ENCODE measurements around the gene L3MBTL2. TPM values are rescaled to one million over a fixed set of nuclear protein-coding genes. Genes with fewer than 3 reads are reported as not detected.
"Not testable (repeated sequence)": the region's sequence is repeated elsewhere in the genome, so short reads cannot be mapped to it uniquely, and the experiment has no call there.

L3MBTL2 gene
- total RNA-seq, 2 donors from 2014 or later: 15.4 to 19.0 TPM

GRCh38 chr22:41238570-41239442, 33.7 kb downstream of the L3MBTL2 start:
- intact Hi-C loops (cut with DNase I): no loop called here
- DNase-seq (ENCODE audit: low spot score): no peak

DNA sequence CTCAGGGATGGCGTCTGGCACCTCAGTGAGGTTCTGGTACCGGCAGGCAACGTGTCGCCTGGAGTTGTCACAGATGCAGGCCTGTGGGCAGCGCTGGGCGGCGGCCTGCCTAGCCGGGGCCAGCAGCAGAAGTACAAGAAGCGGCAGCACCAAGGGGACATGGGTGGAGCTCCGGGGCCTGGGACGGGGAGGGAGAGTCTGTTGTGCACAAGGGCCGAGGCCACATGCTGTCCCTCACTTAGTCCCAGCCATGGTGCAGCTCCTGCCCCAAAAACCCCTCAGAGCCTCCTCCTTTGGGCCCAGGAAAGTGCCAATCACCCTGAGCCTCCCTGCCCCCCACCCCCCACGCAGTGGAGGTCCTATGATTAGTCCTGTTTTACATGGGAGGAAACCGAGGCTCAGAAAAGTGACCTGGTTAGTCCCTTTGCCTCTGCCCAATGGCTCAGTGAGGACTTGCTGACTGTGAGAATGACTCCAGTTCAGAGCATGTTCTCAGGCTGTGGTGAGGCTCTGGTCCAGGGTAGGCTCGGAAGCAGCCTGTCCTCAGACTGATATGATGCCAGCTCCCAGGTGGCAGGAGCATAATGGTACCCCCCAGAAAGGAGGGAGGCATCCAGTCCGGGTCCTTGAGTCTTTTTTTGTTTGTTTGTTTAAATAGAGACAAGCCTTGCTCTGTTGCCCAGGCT, 34.5 kb downstream of the L3MBTL2 start:
- DNase-seq (ENCODE audit: low spot score): no peak
- intact Hi-C loops (cut with DNase I): no loop called here

DNA sequence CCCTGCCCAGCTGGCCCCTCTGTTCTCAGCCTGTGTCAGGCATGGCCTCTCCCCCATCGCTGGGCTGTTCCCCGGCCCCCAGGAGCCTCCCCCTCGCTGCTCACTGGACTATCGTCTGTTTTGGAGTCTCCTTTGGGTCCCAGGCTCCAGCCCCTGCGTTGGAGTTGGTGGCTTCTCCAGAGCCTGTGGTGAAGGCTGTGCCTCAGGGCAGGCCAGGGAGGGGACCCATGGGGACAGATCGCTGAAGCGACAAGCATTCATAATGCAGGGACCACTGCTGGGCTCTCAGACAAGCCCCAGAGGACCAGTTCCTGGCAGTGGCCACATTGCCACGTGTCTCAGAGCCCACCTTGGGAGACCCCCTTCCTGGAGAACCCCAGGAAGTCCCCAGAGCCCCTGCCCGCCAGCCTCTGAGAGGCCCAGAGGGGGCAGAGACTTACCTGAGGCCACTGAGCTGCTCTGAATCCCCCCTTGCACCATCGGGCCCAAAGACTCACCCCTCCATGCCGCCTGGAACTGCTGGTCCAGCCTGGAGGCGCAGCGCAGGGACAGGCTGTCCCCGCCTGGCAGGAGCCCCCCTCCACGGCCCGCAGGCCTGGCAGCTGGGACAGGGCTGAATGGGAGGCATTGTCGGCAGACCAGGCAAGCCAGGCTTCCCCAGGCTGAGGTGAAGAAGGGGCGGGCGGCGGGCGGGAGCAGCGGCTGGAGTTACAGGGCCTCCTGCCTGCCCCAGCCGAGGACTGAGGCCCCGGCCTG, 35.4 kb downstream of the L3MBTL2 start, which contains the start of gene CHADL:
Gene CHADL, minus strand, starts transcription at position 555 of the 756 bp plus-strand sequence. Its CDS starts 50 bp downstream, at position 505.
- DNase-seq (ENCODE audit: low spot score): no peak
- intact Hi-C loops (cut with DNase I): no loop called here

DNA sequence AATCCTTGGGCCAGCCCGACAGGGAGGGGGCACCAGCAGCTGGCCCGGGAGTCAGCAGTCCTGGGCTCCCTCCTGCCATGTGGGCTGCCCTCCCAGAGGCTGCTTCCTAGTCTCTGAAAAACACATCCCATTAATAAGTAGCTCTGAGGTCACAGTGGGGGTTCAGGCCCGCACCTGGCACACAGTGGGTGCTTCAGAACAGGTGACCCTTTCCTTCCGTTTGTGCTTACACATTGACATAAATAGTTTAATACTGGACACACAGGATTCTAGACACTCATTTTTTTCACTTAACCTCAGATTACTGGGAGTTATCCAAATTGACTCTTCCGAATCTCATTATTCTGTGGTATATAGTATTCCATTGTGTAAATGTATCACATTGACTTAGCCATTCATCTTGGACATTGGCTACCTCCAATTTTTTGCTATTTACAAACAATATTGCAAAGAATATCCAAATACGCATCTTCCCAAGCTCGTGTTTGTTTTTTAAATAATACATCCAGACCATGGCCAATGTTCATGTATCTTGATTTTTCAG, 36.1 kb downstream of the L3MBTL2 start:
- intact Hi-C loops (cut with DNase I): no loop called here
- DNase-seq (ENCODE audit: low spot score): no peak

DNA sequence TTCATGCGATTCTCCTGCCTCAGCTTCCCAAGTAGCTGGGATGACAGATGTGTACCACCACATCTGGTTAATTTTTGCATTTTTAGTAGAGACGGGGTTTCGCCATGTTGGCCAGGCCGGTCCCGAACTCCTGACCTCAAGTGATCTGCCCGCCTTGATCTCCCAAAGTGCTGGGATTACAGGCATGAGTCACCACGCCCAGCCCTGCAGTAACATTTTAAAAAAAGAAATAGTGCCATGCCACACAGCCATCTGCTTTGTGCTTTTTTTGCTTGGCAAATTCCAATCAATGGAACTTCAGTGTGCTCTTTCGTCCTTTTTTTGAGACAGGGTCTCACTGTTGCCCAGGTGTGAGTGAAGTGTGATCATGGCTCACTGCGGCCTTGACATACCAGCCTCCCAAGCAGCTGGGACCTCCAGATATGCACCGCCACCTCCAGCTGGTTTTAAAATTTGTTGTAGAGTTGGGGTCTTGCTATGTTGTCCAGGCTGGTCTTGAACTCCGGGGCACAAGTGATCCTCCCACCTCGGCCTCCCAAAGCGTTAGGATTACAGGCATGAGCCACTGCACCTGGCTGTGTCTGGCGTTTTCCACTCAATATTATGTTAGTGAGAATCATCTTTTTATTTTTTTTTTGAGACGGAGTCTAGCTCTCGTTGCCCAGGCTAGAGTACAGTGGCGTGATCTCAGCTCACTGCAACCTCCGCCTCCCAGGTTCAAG, 37.4 kb downstream of the L3MBTL2 start:
- intact Hi-C loops (cut with DNase I): no loop called here
- no peak for DNase-seq (ENCODE audit: low spot score)

GRCh38 chr22:41243361-41243760, 38.2 kb downstream of the L3MBTL2 start:
- DNase-seq (ENCODE audit: low spot score): no peak
- intact Hi-C loops (cut with DNase I): no loop called here

DNA sequence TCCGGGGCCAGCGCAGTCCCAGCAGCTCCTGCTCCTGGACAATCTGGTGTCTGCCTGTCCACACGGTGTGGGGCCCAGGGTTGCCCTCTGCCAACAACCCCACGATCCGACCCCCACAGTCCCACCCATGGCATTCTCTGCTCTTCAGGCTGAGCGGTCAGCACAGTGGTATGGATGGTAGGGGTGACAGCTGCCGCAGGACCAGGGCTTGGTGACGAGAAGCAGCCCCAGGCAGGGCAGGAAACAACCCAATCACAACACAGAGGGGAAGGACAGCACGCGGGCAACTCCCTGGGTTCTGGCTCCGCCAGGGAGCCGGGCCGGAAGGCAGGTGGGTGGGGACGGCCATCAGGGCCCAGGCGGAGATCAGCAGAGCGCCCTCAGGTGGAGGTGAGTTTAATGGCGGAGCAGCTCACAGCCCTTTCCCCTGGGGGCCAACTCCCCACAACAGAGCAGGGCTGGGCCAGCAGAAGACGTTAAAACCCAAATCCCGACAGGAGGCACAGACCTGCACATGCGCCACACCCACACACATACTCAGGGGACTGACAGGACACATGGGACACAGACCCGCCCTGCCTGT, 40.9 kb downstream of the L3MBTL2 start:
- intact Hi-C loops (cut with DNase I): no loop called here

DNA sequence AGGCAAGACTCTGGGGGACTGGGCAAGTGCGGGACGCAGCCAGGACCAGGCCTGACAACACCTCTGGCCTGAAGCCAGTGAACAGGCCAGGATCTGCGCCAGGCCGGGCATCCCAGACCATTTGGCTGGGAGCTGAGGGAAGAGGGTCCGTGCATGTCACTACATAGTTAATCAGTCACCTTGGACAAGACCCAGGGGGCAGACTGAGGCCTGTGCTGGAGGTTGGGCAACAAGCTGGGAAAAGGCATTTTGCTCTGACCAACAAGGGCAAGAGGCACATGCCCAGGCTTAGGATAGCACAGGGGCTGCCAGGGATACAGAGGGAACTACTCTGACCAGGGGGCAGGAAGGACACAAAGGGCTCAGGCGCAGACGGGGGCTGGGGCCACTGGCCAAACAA, 42.6 kb downstream of the L3MBTL2 start:
- DNase-seq (ENCODE audit: low spot score): no peak
- intact Hi-C loops (cut with DNase I): no loop called here

More for the DNA sequence above, 40.9 kb downstream of the L3MBTL2 start:
- DNase-seq (ENCODE audit: low spot score): no peak

DNA sequence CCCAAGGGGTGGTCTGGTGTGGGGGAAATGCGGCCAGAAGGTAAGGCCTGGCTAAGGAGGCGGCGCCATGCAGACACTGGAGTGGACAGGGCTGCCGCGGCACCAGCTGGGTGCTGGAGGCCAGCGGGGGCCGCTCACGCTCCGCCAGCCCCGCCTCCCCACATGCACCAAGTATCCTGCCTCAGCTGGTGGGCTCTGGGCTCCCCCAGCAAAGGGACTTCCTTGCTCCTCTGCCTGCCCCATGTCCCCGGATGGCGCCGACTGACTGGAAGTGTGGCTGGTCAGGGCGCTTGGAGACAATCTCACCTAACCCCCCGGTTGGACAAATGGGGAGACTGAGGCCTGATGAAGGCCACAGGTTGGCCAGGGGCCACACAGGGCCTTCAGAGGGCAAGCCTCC, 43.2 kb downstream of the L3MBTL2 start:
- intact Hi-C loops (cut with DNase I): no loop called here
- DNase-seq (ENCODE audit: low spot score): no peak

DNA sequence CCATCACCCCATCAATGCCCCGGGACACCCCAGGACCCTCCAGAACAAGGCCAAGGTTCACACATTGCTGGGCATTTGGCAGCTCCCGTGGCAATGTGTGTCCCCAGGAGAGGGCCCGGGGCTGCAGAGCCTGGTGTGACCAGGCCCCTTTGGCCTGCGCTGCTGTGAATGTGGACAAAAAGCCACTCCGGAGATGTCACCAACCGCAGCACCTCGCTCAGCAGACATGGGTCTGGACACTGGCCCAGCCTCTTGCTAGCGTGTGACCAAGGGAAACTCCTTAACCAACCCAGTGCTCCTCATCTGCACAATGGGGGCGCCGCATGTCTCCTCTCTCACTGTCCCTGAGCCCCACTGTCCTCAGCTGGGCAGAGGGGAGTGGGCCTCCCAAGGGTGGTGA, 43.6 kb downstream of the L3MBTL2 start:
- DNase-seq (ENCODE audit: low spot score): no peak
- intact Hi-C loops (cut with DNase I): no loop called here

- no peak for DNase-seq (ENCODE audit: low spot score)
- intact Hi-C loops (cut with DNase I): no loop called here
Measured at GRCh38 chr22:41249442-41249841, 44.3 kb downstream of the L3MBTL2 start.

GRCh38 chr22:41250127-41250526, 45.0 kb downstream of the L3MBTL2 start:
- intact Hi-C loops (cut with DNase I): no loop called here
- no peak for DNase-seq (ENCODE audit: low spot score)

DNA sequence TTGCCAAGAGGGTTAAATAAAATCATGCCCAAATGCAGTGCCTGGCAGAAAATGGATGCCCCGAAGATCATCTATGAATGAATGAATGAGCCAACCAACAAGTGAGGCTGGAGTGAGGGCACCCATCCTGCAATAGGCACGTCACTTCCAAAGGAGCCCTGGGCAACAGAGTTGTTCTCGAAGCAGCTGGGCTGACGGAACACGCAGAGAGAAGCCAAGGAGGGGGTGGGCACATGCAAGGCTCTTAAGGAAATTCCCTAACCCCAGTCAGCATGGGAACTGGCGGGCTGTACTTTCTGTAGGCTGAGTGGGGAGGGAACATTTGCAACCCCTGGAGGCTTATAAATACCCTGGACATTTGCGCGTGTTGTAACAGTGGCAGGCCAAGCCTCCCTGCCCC, 47.3 kb downstream of the L3MBTL2 start:
- intact Hi-C loops (cut with DNase I): no loop called here
- DNase-seq (ENCODE audit: low spot score): no peak

- no peak for DNase-seq (ENCODE audit: low spot score)
- intact Hi-C loops (cut with DNase I): no loop called here
Measured at GRCh38 chr22:41254230-41254629, 49.1 kb downstream of the L3MBTL2 start.

DNA sequence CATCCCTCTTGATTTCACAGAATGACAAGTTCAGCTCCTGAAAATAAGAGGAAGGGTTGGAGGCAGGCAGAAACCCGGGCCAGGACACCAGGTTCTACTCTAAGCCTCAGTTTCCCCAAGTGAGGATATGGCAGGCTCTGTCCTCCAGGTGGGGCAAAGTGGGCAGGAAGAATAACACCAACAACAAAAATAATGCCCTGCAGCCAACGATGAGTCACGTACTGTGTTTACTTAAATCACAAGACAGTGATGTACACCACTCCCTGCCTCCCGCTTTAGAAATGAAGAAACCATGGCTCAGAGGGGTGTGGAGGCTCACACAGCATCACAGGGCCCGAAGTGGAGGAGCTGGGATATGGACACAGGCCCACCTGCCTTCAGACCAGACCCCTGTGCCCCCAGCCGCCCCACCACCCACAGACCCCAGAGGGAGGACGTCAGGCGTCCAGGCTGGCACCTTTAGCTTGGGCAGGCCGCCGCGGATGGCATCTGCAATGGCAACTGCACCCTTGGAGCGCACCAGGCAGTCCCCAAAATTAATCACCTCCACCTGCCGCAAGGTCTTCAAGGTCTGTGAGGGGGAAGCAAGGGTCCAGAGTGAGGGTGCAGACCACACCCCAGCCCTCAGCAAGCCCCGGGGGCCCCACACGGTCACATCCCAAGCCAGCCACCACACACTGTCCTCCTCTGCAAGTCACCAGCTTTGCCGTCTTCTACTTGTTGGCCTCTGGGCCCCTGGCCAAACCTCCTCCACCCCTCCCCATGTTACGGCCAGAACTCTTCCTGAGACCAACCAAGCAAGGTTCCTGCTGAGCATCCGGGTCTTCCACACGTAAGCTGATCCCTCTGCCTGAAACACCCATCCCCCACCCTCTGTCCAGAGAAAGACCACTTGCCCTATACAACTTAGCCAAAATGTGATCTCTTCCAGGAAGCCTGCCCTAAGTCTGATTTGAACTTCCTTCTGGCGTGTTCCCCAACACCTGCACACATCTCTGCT, 51.4 kb downstream of the L3MBTL2 start:
- intact Hi-C loops (cut with DNase I): no loop called here
- DNase-seq (ENCODE audit: low spot score): no peak

DNA sequence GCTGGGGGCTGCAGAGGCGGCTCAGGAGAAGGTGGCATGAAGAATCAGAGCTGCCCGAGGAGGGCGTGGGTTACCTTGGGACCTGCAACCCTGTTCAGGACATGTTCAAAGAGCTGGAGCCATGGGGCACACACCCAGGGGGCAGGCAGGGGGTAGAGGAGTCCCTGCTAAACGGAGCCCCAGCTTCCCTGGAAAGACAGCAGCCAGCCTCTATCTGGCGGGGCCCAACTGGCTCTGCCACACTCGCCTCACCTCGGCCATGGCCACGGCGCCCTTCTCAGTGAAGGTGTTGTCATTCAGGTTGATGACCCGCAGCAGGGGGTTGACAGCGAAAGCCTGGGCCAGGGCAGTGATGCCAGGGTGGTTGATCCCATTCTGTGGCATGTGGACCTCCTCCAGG, 52.6 kb downstream of the L3MBTL2 start:
- no peak for DNase-seq (ENCODE audit: low spot score)
- intact Hi-C loops (cut with DNase I): no loop called here

DNA sequence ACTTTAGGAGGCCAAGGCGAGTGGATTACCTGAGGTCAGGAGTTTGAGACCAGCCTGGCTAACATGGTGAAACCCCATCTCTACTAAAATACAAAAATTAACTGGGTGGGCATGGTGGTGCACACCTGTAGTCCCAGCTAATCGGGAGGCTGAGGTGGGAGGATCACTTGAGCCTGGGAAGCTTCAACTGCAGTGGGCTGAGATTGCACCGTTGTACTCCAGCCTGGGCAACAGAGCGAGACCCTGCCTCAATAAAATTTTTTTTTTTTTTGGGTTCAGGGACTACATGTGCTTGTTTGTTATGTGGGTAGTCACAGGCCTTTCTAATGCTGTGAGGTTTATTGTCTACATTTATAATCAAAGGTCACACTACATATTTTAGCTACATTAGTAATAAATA, 54.6 kb downstream of the L3MBTL2 start:
- DNase-seq (ENCODE audit: low spot score); intact Hi-C loops (cut with DNase I): not testable (repeated sequence)

DNA sequence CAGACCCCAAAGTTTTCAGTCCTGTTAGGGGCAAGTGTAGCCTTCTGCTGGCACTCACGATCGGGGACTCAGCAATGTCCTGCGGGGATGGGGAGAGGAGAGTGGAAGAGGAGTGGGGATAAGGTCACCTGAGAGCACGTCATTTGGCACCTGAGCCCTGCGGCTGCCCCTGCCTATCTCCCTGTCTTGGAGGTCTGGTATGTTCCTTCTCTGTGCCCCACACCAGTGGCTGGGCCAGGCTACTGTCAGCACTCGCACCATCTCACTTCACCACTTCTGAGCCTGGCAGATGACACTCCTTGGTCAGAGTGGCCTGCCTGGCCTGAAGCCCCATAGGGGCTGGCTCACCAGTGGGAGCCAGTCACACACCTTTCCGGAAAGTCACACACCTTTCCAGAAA, 55.8 kb downstream of the L3MBTL2 start:
- intact Hi-C loops (cut with DNase I): no loop called here
- no peak for DNase-seq (ENCODE audit: low spot score)

Data from posterior vena cava (tissue), 2 donors.